Hematopoietic multipotent progenitor cell treated with erythropoietin and hydrocortisone succinate and interleukin-3 and kit ligand, for 17 days (in vitro differentiated cells): ENCODE measurements around the gene MEX3B.
"Not testable (repeated sequence)": the region's sequence is repeated elsewhere in the genome, so short reads cannot be mapped to it uniquely, and the experiment has no call there.

ENCODE experiments used
- DNase-seq: peaks from one replicate; pipeline ENCODE4 v3.0.0-alpha.2; 2015; ENCODE audit warnings: low spot score

The MEX3B gene

GRCh38 chr15:82048811-82049210, 3.0 kb upstream of the MEX3B start:
- no peak for DNase-seq

GRCh38 chr15:82047453-82048400, 1.9 kb upstream of the MEX3B start:
- no peak for DNase-seq

GRCh38 chr15:82046666-82047452, 1.0 kb upstream of the MEX3B start:
- DNase-seq: peak; percentile 86

- DNase-seq: no peak
These were observed 483 bp downstream of the MEX3B start for GRCh38 chr15:82045179-82045891.

GRCh38 chr15:82044373-82045178, 1.2 kb downstream of the MEX3B start:
- DNase-seq: no peak

GRCh38 chr15:82043796-82044372, 1.9 kb downstream of the MEX3B start:
- DNase-seq: no peak

- no peak for DNase-seq
These were observed 2.6 kb downstream of the MEX3B start for GRCh38 chr15:82043130-82043673.

GRCh38 chr15:82040862-82041261, 5.0 kb downstream of the MEX3B start:
- no peak for DNase-seq

- no peak for DNase-seq
These were observed 5.4 kb downstream of the MEX3B start for GRCh38 chr15:82040390-82040789.

- DNase-seq: no peak
These were observed 5.9 kb downstream of the MEX3B start for GRCh38 chr15:82039871-82040270.

GRCh38 chr15:82036461-82036860, 9.4 kb downstream of the MEX3B start:
- DNase-seq: no peak

GRCh38 chr15:82031871-82032270, 13.9 kb downstream of the MEX3B start:
- no peak for DNase-seq

- DNase-seq: no peak
These were observed 15.6 kb downstream of the MEX3B start for GRCh38 chr15:82030176-82030575.

GRCh38 chr15:82028163-82028562, 17.7 kb downstream of the MEX3B start:
- DNase-seq: not testable (repeated sequence)

GRCh38 chr15:82021992-82022391, 23.8 kb downstream of the MEX3B start:
- no peak for DNase-seq

- no peak for DNase-seq
These were observed 25.0 kb downstream of the MEX3B start for GRCh38 chr15:82020625-82021394.

GRCh38 chr15:82018201-82018600, 27.6 kb downstream of the MEX3B start:
- no peak for DNase-seq

GRCh38 chr15:82017656-82018055, 28.2 kb downstream of the MEX3B start:
- no peak for DNase-seq

- no peak for DNase-seq
These were observed 30.8 kb downstream of the MEX3B start for GRCh38 chr15:82014989-82015388.

- DNase-seq: no peak
These were observed 32.9 kb downstream of the MEX3B start for GRCh38 chr15:82012908-82013307.
